Spleen (tissue), 11 donors: ENCODE results near the gene ITGB6. TPM values are rescaled to one million over a fixed set of nuclear protein-coding genes. Genes with fewer than 3 reads are reported as not detected.

ENCODE experiments used
- DNase-seq: peaks from one replicate; pipeline ENCODE4 v3.0.0-alpha.2; 2020
- H3K27ac ChIP-seq, 8 donors: fragments of 200-600 bp; sonication (generic) in 7 of 8; 1 replicate in 4 of 8; 2 replicates in 4 of 8; pipeline versions ENCODE4 v1.5.0 to v1.8.0; 2016 to 2021; ENCODE audit warnings: inconsistent platforms in 4 of 8, mild to moderate bottlenecking in 4 of 8, moderate library complexity in 1 of 8
- H3K27me3 ChIP-seq, 7 donors: fragments of 200-600 bp; sonication (generic) in 6 of 7; replicated peaks in 1 of 7; 1 replicate in 4 of 7; 2 replicates in 3 of 7; pipeline versions ENCODE4 v1.5.0 to v1.8.0; 2016 to 2021; ENCODE audit warnings: inconsistent platforms in 3 of 7, mild to moderate bottlenecking in 1 of 7
- H3K36me3 ChIP-seq, 6 donors: fragments of 200-600 bp; sonication (generic) in 5 of 6; 1 replicate in 4 of 6; 2 replicates in 2 of 6; pipeline versions ENCODE4 v1.5.0 to v1.8.0; 2016 to 2021; ENCODE audit warnings: inconsistent platforms in 2 of 6
- H3K4me1 ChIP-seq, 6 donors: fragments of 200-600 bp; sonication (generic) in 5 of 6; 1 replicate in 3 of 6; 2 replicates in 3 of 6; pipeline versions ENCODE4 v1.5.0 to v1.8.0; 2016 to 2021; ENCODE audit warnings: inconsistent platforms in 3 of 6
- H3K4me3 ChIP-seq, 8 donors: fragments of 200-600 bp; sonication (generic) in 7 of 8; 1 replicate in 4 of 8; 2 replicates in 4 of 8; pipeline versions ENCODE4 v1.5.0 to v1.8.0; 2016 to 2021; ENCODE audit warnings: inconsistent platforms in 4 of 8, mild to moderate bottlenecking in 4 of 8, moderate library complexity in 2 of 8
- H3K9me3 ChIP-seq, 8 donors: fragments of 200-600 bp; sonication (generic) in 7 of 8; 1 replicate in 4 of 8; 2 replicates in 4 of 8; pipeline versions ENCODE4 v1.5.0 to v1.8.0; 2016 to 2021; ENCODE audit warnings: inconsistent platforms in 4 of 8
- CTCF ChIP-seq, 11 experiments: fragments of 200-600 bp in 7 of 11; fragments of 450-650 bp in 4 of 11; sonication (generic) in 4 of 11; IDR thresholded peaks in 8 of 11; conservative IDR thresholded peaks in 3 of 11; 1 replicate in 7 of 11; 2 replicates in 4 of 11; pipeline versions ENCODE4 v1.4.0 to v1.8.0; 2016 to 2021; ENCODE audit warnings: antibody characterized with exemption in 11 of 11, inconsistent platforms in 4 of 11, mild to moderate bottlenecking in 1 of 11
- POLR2A ChIP-seq, 3 donors: fragments of 450-650 bp; IDR thresholded peaks; one replicate each; pipeline ENCODE4 v1.5.1; 2017; ENCODE audit warnings: antibody characterized with exemption in 3 of 3, mild to moderate bottlenecking in 1 of 3
- POLR2AphosphoS5 ChIP-seq, 3 donors: sonication (generic); formaldehyde crosslinking; IDR thresholded peaks; one replicate each; pipeline ENCODE4 v1.5.1; 2017; ENCODE audit warnings: antibody characterized with exemption in 3 of 3
- WGBS, 5 donors: extraction: QIAGEN DNeasy Blood & Tissue Kit in 3 of 5; methylation state at CpG; one replicate each; pipeline versions ENCODE4 v1.1.5 to v1.1.7; 2013 to 2018; 5-methylcytosine and 5-hydroxymethylcytosine counted together
- intact Hi-C: fragments of 100-400 bp; cut with DNase I; formaldehyde crosslinking; loops from one replicate; pipeline ENCODE4 v1.15.0; 2023; ENCODE audit warnings: low total_unique reads
- polyA plus RNA-seq, 3 donors: library from polyadenylated mRNA; stranded (reverse); fragments of 200-250 nt; gene quantifications; one replicate each; pipeline ENCODE4 v1.2.1, GENCODE V29; 2013
- total RNA-seq, 7 donors: library from RNA; depleted of rRNA in 3 of 7; stranded (reverse); fragments of >200 nt in 3 of 7; fragmentation: NEBNext Ultra II Directional in 4 of 7; extraction: Animal tissue kit (Norgen Biotek cat#: 25700) in 4 of 7; gene quantifications; one replicate each; pipeline versions ENCODE4 v1.1.0 to v1.2.1, GENCODE V29; 2016 to 2021
- donor health status: healthy with polysubstance abuse.
- donor health status: DM: no; HTN: no; CAD: no; lungs with moderate emphysema.
- donor health status: DM: no; HTN: no; CAD: no.
- donor health status: Bipolar disorder and iron deficiency.
- donor health status: healthy.
- donor health status: DM: no; HTN: no; CAD: no.
- donor health status: DM: yes; HTN: yes; CAD: no.

The ITGB6 gene
- total and polyA plus RNA-seq, 10 donors, result 0.02 TPM; not detected in 9

DNA sequence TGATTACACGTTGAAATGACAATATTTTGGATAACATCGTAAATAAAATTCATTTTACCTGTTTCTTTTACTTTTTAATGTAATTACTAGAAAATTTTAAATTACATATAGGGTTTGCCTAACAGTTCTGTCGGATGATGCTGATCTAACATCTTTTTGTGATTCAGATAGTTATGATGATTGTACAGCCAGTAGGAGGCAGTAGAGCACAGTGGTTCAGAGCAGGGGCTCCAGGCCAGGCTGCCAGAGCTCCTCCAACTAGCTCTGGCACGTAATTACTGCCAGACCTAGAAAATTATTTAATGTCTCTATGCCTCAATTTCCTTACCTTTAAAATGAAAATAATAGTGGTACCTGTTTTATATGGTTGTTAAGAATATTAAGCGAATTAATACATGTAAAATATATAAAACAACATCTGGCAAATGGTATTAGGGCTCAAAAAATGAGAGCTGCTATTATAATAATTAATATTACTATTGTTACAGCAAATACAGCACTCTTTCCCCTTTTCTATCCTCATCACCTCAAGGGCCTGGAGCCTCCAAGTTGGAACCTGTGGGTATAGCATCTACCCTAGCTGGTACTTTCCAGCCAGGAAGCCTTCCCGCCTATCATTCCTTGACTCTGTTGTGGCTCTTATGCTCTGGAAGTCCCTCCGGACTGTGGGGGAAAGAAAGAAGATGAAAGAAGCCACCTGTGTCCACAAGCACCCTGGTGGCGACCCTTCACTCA, 90.0 kb downstream of the ITGB6 start:
- Histone ChIP-seq H3K27me3 (peaks cover 0 to 6% (median 0%) of the 10 kb centered on the region in 7 donors), H3K4me1 (peaks cover 0 to 4% (median 0%) of the 10 kb centered on the region in 6 donors), H3K36me3 (no peaks in the 10 kb centered on the region), H3K4me3 (no peak overlapping the region), H3K9me3 (no peaks in the 10 kb centered on the region), H3K27ac (no peak overlapping the region)
- WGBS, 5 donors, result 38 to 46% (median 41%) methylated on average over 8 of the region's 8 CpGs
- TF ChIP-seq CTCF (IDR thresholded peaks at IDR 0.05 in 8 of 11, conservative IDR thresholded peaks at IDR 0.05 in 3 of 11) (peak in 10 of 11 experiments; percentile 52 to 71 (median 62)), POLR2AphosphoS5 (IDR thresholded peaks at IDR 0.05) (no peak)
- DNase-seq, result no peak
- intact Hi-C loops, result loop anchor here (5.0 to 10.0 kb wide), 2 partner anchors 102 to 885 kb away; no protein-coding TSS in a partner anchor

DNA sequence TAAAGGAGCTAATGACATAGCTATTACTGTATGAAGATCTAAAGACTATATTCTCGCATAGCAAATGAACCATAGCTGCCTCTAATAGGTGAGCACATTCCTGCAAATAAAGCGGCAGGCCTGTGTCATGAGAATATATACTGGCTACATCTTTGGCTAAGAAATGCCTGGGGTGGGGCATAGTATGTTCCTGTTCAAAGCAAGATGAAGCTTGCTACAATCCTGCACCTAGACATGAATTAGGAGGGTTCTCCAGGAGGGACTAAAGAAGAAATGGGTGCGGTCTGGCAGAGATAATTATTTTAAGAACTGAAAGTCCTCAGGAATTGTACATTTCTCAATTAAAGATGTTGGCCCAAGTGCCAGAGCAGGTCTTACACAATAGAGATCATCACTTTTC, 90.8 kb downstream of the ITGB6 start:
- intact Hi-C loops, result loop anchor here (10.0 kb wide), 1 partner anchor 886 kb away; no protein-coding TSS in a partner anchor
- Histone ChIP-seq H3K27me3 (peaks cover 0 to 6% (median 0%) of the 10 kb centered on the region in 7 donors), H3K4me3 (no peak overlapping the region), H3K27ac (no peak overlapping the region), H3K36me3 (no peaks in the 10 kb centered on the region), H3K9me3 (no peaks in the 10 kb centered on the region), H3K4me1 (peaks cover 0 to 4% (median 0%) of the 10 kb centered on the region in 6 donors)
- TF ChIP-seq POLR2A (IDR thresholded peaks at IDR 0.05) (no peak), POLR2AphosphoS5 (IDR thresholded peaks at IDR 0.05) (no peak), CTCF (IDR thresholded peaks at IDR 0.05 in 8 of 11, conservative IDR thresholded peaks at IDR 0.05 in 3 of 11) (no peak)
- 87 to 99% (median 91%) methylated on average over 3 of the region's 3 CpGs for WGBS, 5 donors
- DNase-seq, result no peak

GRCh38 chr2:160108646-160109045, 91.4 kb downstream of the ITGB6 start:
- no peaks in the 10 kb centered on the region for H3K9me3 ChIP-seq
- 40 to 66% (median 59%) methylated on average over 2 of the region's 2 CpGs for WGBS, 5 donors
- DNase-seq, result no peak
- TF ChIP-seq POLR2AphosphoS5 (IDR thresholded peaks at IDR 0.05) (no peak), CTCF (IDR thresholded peaks at IDR 0.05 in 8 of 11, conservative IDR thresholded peaks at IDR 0.05 in 3 of 11) (no peak)
- no peak overlapping the region for H3K27ac ChIP-seq
- H3K4me1 ChIP-seq, result peaks cover 0 to 4% (median 0%) of the 10 kb centered on the region in 6 donors
- no peaks in the 10 kb centered on the region for H3K36me3 ChIP-seq
- intact Hi-C loops, result loop anchor here (10.0 kb wide), 1 partner anchor 886 kb away; no protein-coding TSS in a partner anchor
- peaks cover 0 to 2% (median 0%) of the 10 kb centered on the region in 7 donors for H3K27me3 ChIP-seq
- H3K4me3 ChIP-seq, result no peak overlapping the region

DNA sequence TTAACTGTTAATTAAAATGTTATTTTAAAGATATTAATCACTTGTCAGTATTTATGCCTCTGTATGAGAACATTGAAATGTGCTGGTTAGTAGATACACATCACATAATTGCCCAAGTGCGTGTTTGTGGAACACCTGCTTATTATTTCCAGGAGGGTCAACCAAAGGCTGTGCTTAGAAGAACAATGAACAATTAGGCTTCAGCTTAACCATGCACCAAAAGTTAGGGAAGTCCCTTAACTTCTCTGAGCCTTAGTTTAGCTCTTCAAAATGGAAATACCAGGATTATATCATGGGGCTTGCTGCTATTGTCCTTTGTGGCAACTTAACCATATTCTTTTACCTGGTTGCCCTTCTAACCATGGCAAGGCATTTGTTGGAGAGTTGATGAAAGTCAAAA, 94.7 kb downstream of the ITGB6 start:
- WGBS, 5 donors, result 89 to 97% (median 95%) methylated on average over 1 of the region's 1 CpG
- intact Hi-C loops, result loop anchor here (10.0 kb wide), 1 partner anchor 889 kb away; no protein-coding TSS in a partner anchor

More for the DNA sequence above, 94.7 kb downstream of the ITGB6 start:
- Histone ChIP-seq H3K27me3 (no peaks in the 10 kb centered on the region), H3K9me3 (no peaks in the 10 kb centered on the region), H3K4me1 (peaks cover 0 to 4% (median 0%) of the 10 kb centered on the region in 6 donors), H3K36me3 (no peaks in the 10 kb centered on the region), H3K27ac (no peak overlapping the region), H3K4me3 (no peak overlapping the region)
- no peak for DNase-seq
- TF ChIP-seq CTCF (IDR thresholded peaks at IDR 0.05 in 8 of 11, conservative IDR thresholded peaks at IDR 0.05 in 3 of 11), result no peak
- no peak for TF ChIP-seq POLR2AphosphoS5 (IDR thresholded peaks at IDR 0.05)
- no peak for TF ChIP-seq POLR2A (IDR thresholded peaks at IDR 0.05)
